Measurements from ENCODE around the gene SWSAP1. TPM values are rescaled to one million over a fixed set of nuclear protein-coding genes. Genes with fewer than 3 reads are reported as not detected.
A peak's percentile ranks its signal among the peaks of the same experiment; 100 is the strongest.

Gene SWSAP1
- total RNA-seq, 2 donors from 2014 or later: 3.0 to 4.6 TPM

GRCh38 chr19:11356676-11357550 lies 17.6 kb upstream of the SWSAP1 start:
- no peak overlapping the region for H3K27ac ChIP-seq
- no peak overlapping the region for H3K4me3 ChIP-seq
- intact Hi-C loops (cut with DNase I): no loop called here

GRCh38 chr19:11359421-11359820 lies 15.0 kb upstream of the SWSAP1 start:
- DNase-seq: no peak
- Histone ChIP-seq H3K27ac (no peak overlapping the region), H3K4me1 (no peaks in the 10 kb centered on the region), H3K9me3 (no peaks in the 10 kb centered on the region), H3K9ac (ENCODE audit: low read depth in 2 of 2, low read length in 2 of 2) (no peak overlapping the region), H3K36me3 (no peaks in the 10 kb centered on the region), H3K27me3 (no peaks in the 10 kb centered on the region), H3K4me3 (no peak overlapping the region)
- TF ChIP-seq CTCF (IDR thresholded peaks at IDR 0.05): no peak
- intact Hi-C loops (cut with DNase I): no loop called here

More at GRCh38 chr19:11356676-11357550, 17.6 kb upstream of the SWSAP1 start:
- Histone ChIP-seq H3K36me3 (no peaks in the 10 kb centered on the region), H3K9me3 (no peaks in the 10 kb centered on the region), H3K4me1 (no peaks in the 10 kb centered on the region), H3K27me3 (no peaks in the 10 kb centered on the region), H3K9ac (ENCODE audit: low read depth in 2 of 2, low read length in 2 of 2) (no peak overlapping the region)
- no peak for DNase-seq
- no peak for TF ChIP-seq CTCF (IDR thresholded peaks at IDR 0.05)

- TF ChIP-seq CTCF (IDR thresholded peaks at IDR 0.05): no peak
- no peak overlapping the region for H3K27ac ChIP-seq
- H3K36me3 ChIP-seq: no peaks in the 10 kb centered on the region
Measured at GRCh38 chr19:11361037-11361770, 13.3 kb upstream of the SWSAP1 start.

GRCh38 chr19:11361771-11362731 lies 12.4 kb upstream of the SWSAP1 start:
- DNase-seq: peak; percentile 65

More at GRCh38 chr19:11361037-11361770, 13.3 kb upstream of the SWSAP1 start:
- no peaks in the 10 kb centered on the region for H3K9me3 ChIP-seq
- intact Hi-C loops (cut with DNase I): no loop called here
- no peaks in the 10 kb centered on the region for H3K4me1 ChIP-seq
- no peaks in the 10 kb centered on the region for H3K27me3 ChIP-seq
- H3K9ac ChIP-seq (ENCODE audit: low read depth in 2 of 2, low read length in 2 of 2): peak overlapping the region in 1 of 2 donors; percentile 34
- DNase-seq: peak; percentile 98
- H3K4me3 ChIP-seq: no peak overlapping the region

More at GRCh38 chr19:11361771-11362731, 12.4 kb upstream of the SWSAP1 start:
- no peaks in the 10 kb centered on the region for H3K9me3 ChIP-seq
- peak overlapping the region in 1 of 2 donors; percentile 34 for H3K9ac ChIP-seq (ENCODE audit: low read depth in 2 of 2, low read length in 2 of 2)
- H3K27me3 ChIP-seq: no peaks in the 10 kb centered on the region
- H3K4me3 ChIP-seq: no peak overlapping the region
- no peak for TF ChIP-seq CTCF (IDR thresholded peaks at IDR 0.05)
- no peaks in the 10 kb centered on the region for H3K36me3 ChIP-seq
- intact Hi-C loops (cut with DNase I): no loop called here
- no peak overlapping the region for H3K27ac ChIP-seq
- no peaks in the 10 kb centered on the region for H3K4me1 ChIP-seq
